ENCODE measurements around the gene PLA2R1. TPM values are rescaled to one million over a fixed set of nuclear protein-coding genes. Genes with fewer than 3 reads are reported as not detected.

PLA2R1 gene
- total RNA-seq, 4 donors from 2014 or later: 24.1 to 36.2 (median 24.9) TPM

GRCh38 chr2:159982842-159983785 is 79.3 kb downstream of the PLA2R1 start:
- peaks cover 0 to 6% of the 10 kb centered on the region in 2 donors for H3K4me1 ChIP-seq
- H3K4me3 ChIP-seq: no peak overlapping the region
- no peak for DNase-seq
- H3K27me3 ChIP-seq: no peaks in the 10 kb centered on the region
- H3K27ac ChIP-seq: peak overlapping the region; percentile 53 to 58
- H3K9me3 ChIP-seq: no peaks in the 10 kb centered on the region
- TF ChIP-seq CTCF (IDR thresholded peaks at IDR 0.05): no peak
- TF ChIP-seq POLR2A (IDR thresholded peaks at IDR 0.05): no peak
- intact Hi-C loops (cut with DNase I; ENCODE audit: low total_unique reads): no loop called here
- H3K36me3 ChIP-seq: no peaks in the 10 kb centered on the region

- H3K4me1 ChIP-seq: peaks cover 0 to 6% of the 10 kb centered on the region in 2 donors
- no peaks in the 10 kb centered on the region for H3K36me3 ChIP-seq
- peak; percentile 67 to 71 for DNase-seq
- H3K27ac ChIP-seq: peak overlapping the region; percentile 36 to 58
- no peak for TF ChIP-seq CTCF (IDR thresholded peaks at IDR 0.05)
- TF ChIP-seq POLR2A (IDR thresholded peaks at IDR 0.05): no peak
- H3K27me3 ChIP-seq: no peaks in the 10 kb centered on the region
- no peak overlapping the region for H3K4me3 ChIP-seq
- intact Hi-C loops (cut with DNase I; ENCODE audit: low total_unique reads): no loop called here
- no peaks in the 10 kb centered on the region for H3K9me3 ChIP-seq
Observed at GRCh38 chr2:159982270-159982669, 80.1 kb downstream of the PLA2R1 start.

- no peak for DNase-seq
- Histone ChIP-seq H3K9me3 (no peaks in the 10 kb centered on the region), H3K27me3 (no peaks in the 10 kb centered on the region), H3K36me3 (no peaks in the 10 kb centered on the region), H3K4me3 (no peak overlapping the region), H3K27ac (no peak overlapping the region), H3K4me1 (peaks cover 0 to 1% of the 10 kb centered on the region in 2 donors)
- intact Hi-C loops (cut with DNase I; ENCODE audit: low total_unique reads): no loop called here
- TF ChIP-seq POLR2A (IDR thresholded peaks at IDR 0.05) (no peak), CTCF (IDR thresholded peaks at IDR 0.05) (no peak)
Observed at GRCh38 chr2:159976527-159977160, 85.8 kb downstream of the PLA2R1 start.

GRCh38 chr2:159973325-159973724 is 89.1 kb downstream of the PLA2R1 start:
- TF ChIP-seq POLR2A (IDR thresholded peaks at IDR 0.05) (no peak), CTCF (IDR thresholded peaks at IDR 0.05) (no peak)
- no peaks in the 10 kb centered on the region for H3K4me1 ChIP-seq
- intact Hi-C loops (cut with DNase I; ENCODE audit: low total_unique reads): no loop called here
- no peaks in the 10 kb centered on the region for H3K9me3 ChIP-seq
- no peaks in the 10 kb centered on the region for H3K27me3 ChIP-seq
- H3K27ac ChIP-seq: no peak overlapping the region
- no peak for DNase-seq
- no peak overlapping the region for H3K4me3 ChIP-seq
- no peaks in the 10 kb centered on the region for H3K36me3 ChIP-seq
